ENCODE measurements around the gene ST6GALNAC5. TPM values are rescaled to one million over a fixed set of nuclear protein-coding genes. Genes with fewer than 3 reads are reported as not detected.

Gene ST6GALNAC5
- total RNA-seq, 3 donors from 2014 or later (not counting 1 experiment from before 2014, with no cell fraction given): not detected

DNA sequence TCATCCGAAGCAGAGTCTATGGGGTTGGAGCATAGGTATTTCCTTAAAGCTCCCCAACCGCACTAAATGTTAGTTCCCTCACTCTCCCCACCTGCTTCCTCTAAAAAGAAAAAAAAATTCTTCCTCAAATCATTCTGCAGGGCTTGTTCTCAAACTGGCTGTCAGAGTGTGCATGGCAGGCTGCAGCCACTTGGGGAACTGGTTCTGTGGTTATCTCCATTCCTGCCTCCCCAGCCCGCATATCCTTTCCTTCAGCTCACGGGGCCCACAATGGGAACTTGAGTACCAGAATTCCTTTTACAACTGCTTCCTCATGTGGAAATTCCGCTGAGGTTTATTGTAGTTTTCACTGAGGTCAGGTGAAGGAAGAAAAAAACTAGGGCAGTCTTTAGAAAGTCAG is 192.7 kb downstream of the ST6GALNAC5 start:
- no peaks in the 10 kb centered on the region for H3K4me1 Mint-ChIP-seq
- H3K36me3 Mint-ChIP-seq: no peaks in the 10 kb centered on the region
- no peaks in the 10 kb centered on the region for H3K36me3 ChIP-seq (ENCODE audit: control insufficient read depth, insufficient read depth, low read length)
- no peak overlapping the region for H3K4me3 Mint-ChIP-seq
- no peaks in the 10 kb centered on the region for H3K9me3 Mint-ChIP-seq
- H3K27me3 ChIP-seq (ENCODE audit: control insufficient read depth, insufficient read depth, low read length): no peaks in the 10 kb centered on the region
- DNase-seq (no peak), ATAC-seq (no peak)
- H3K27ac ChIP-seq (ENCODE audit: low read length): no peak overlapping the region
- H3K4me1 ChIP-seq (ENCODE audit: control insufficient read depth, insufficient read depth, low read length): no peaks in the 10 kb centered on the region
- WGBS (ENCODE audit: insufficient coverage): 9% methylated on average over 4 of the region's 5 CpGs
- H3K27ac Mint-ChIP-seq: no peak overlapping the region
- peaks cover 11 to 27% of the 10 kb centered on the region in 2 donors for H3K27me3 Mint-ChIP-seq (ENCODE audit: low read depth in 2 of 2)
- TF ChIP-seq, protein P1, sequence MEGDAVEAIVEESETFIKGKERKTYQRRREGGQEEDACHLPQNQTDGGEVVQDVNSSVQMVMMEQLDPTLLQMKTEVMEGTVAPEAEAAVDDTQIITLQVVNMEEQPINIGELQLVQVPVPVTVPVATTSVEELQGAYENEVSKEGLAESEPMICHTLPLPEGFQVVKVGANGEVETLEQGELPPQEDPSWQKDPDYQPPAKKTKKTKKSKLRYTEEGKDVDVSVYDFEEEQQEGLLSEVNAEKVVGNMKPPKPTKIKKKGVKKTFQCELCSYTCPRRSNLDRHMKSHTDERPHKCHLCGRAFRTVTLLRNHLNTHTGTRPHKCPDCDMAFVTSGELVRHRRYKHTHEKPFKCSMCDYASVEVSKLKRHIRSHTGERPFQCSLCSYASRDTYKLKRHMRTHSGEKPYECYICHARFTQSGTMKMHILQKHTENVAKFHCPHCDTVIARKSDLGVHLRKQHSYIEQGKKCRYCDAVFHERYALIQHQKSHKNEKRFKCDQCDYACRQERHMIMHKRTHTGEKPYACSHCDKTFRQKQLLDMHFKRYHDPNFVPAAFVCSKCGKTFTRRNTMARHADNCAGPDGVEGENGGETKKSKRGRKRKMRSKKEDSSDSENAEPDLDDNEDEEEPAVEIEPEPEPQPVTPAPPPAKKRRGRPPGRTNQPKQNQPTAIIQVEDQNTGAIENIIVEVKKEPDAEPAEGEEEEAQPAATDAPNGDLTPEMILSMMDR (IDR thresholded peaks at IDR 0.05): no peak
- no peak overlapping the region for H3K4me3 ChIP-seq (ENCODE audit: low read length)
- no peaks in the 10 kb centered on the region for H3K9me3 ChIP-seq (ENCODE audit: control insufficient read depth, insufficient read depth, low read length)
- intact Hi-C loops (cut with micrococcal nuclease): no loop called here

- no peak for ATAC-seq
These were observed 193.9 kb downstream of the ST6GALNAC5 start for GRCh38 chr1:77061162-77061561.

DNA sequence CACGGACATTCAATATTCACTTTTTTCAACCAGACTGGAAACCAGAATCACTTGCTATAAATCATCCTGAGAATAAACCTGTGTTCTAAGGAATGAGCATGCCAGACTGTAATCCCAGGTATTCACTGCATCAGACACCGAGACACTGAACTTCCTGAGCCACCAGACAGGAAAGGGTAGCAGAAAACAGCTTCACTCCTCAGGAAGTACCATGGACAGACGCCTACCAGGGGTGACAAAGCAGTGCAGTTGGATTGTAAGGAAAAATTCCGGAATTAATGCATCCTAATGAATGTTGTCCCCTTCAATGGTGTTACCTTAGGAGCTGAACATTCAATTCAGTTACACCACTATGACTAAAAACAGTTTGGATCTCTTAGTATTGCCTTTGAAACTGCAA is 195.8 kb downstream of the ST6GALNAC5 start:
- 71% methylated on average over 4 of the region's 4 CpGs for WGBS (ENCODE audit: insufficient coverage)
- no peaks in the 10 kb centered on the region for H3K4me1 ChIP-seq (ENCODE audit: control insufficient read depth, insufficient read depth, low read length)
- no peak overlapping the region for H3K27ac ChIP-seq (ENCODE audit: low read length)
- no peaks in the 10 kb centered on the region for H3K9me3 ChIP-seq (ENCODE audit: control insufficient read depth, insufficient read depth, low read length)
- H3K36me3 Mint-ChIP-seq: no peaks in the 10 kb centered on the region
- H3K27ac Mint-ChIP-seq: no peak overlapping the region
- H3K27me3 ChIP-seq (ENCODE audit: control insufficient read depth, insufficient read depth, low read length): no peaks in the 10 kb centered on the region
- intact Hi-C loops (cut with micrococcal nuclease): no loop called here
- ATAC-seq: no peak
- no peak for DNase-seq
- no peaks in the 10 kb centered on the region for H3K9me3 Mint-ChIP-seq
- H3K27me3 Mint-ChIP-seq (ENCODE audit: low read depth in 2 of 2): peaks cover 9 to 17% of the 10 kb centered on the region in 2 donors
- H3K4me3 ChIP-seq (ENCODE audit: low read length): no peak overlapping the region
- H3K36me3 ChIP-seq (ENCODE audit: control insufficient read depth, insufficient read depth, low read length): no peaks in the 10 kb centered on the region
- TF ChIP-seq, protein P1 (IDR thresholded peaks at IDR 0.05): no peak
- no peak overlapping the region for H3K4me3 Mint-ChIP-seq
- no peaks in the 10 kb centered on the region for H3K4me1 Mint-ChIP-seq

More at GRCh38 chr1:77061162-77061561, 193.9 kb downstream of the ST6GALNAC5 start:
- H3K4me1 Mint-ChIP-seq: no peaks in the 10 kb centered on the region
- no peaks in the 10 kb centered on the region for H3K36me3 ChIP-seq (ENCODE audit: control insufficient read depth, insufficient read depth, low read length)
- no peaks in the 10 kb centered on the region for H3K9me3 Mint-ChIP-seq
- intact Hi-C loops (cut with micrococcal nuclease): no loop called here
- peaks cover 11 to 27% of the 10 kb centered on the region in 2 donors for H3K27me3 Mint-ChIP-seq (ENCODE audit: low read depth in 2 of 2)
- no peaks in the 10 kb centered on the region for H3K27me3 ChIP-seq (ENCODE audit: control insufficient read depth, insufficient read depth, low read length)
- WGBS (ENCODE audit: insufficient coverage): 91% methylated on average over 3 of the region's 3 CpGs
- H3K27ac Mint-ChIP-seq: no peak overlapping the region
- no peaks in the 10 kb centered on the region for H3K4me1 ChIP-seq (ENCODE audit: control insufficient read depth, insufficient read depth, low read length)
- H3K4me3 Mint-ChIP-seq: no peak overlapping the region
- no peak overlapping the region for H3K27ac ChIP-seq (ENCODE audit: low read length)
- no peak for DNase-seq
- H3K9me3 ChIP-seq (ENCODE audit: control insufficient read depth, insufficient read depth, low read length): no peaks in the 10 kb centered on the region
- no peak overlapping the region for H3K4me3 ChIP-seq (ENCODE audit: low read length)
- TF ChIP-seq, protein P1 (IDR thresholded peaks at IDR 0.05): no peak
- no peaks in the 10 kb centered on the region for H3K36me3 Mint-ChIP-seq

GRCh38 chr1:77064246-77064645 is 197.0 kb downstream of the ST6GALNAC5 start:
- Histone ChIP-seq H3K27ac (ENCODE audit: low read length) (no peak overlapping the region), H3K4me3 (ENCODE audit: low read length) (no peak overlapping the region), H3K4me1 (ENCODE audit: control insufficient read depth, insufficient read depth, low read length) (no peaks in the 10 kb centered on the region), H3K36me3 (ENCODE audit: control insufficient read depth, insufficient read depth, low read length) (no peaks in the 10 kb centered on the region), H3K27me3 (ENCODE audit: control insufficient read depth, insufficient read depth, low read length) (no peaks in the 10 kb centered on the region), H3K9me3 (ENCODE audit: control insufficient read depth, insufficient read depth, low read length) (no peaks in the 10 kb centered on the region)
- ATAC-seq: no peak
- H3K9me3 Mint-ChIP-seq: no peaks in the 10 kb centered on the region
- TF ChIP-seq, protein P1 (IDR thresholded peaks at IDR 0.05): no peak
- 75% methylated on average over 2 of the region's 2 CpGs for WGBS (ENCODE audit: insufficient coverage)
- no peak for DNase-seq
- intact Hi-C loops (cut with micrococcal nuclease): no loop called here
- H3K27ac Mint-ChIP-seq: no peak overlapping the region
- no peaks in the 10 kb centered on the region for H3K36me3 Mint-ChIP-seq
- no peak overlapping the region for H3K4me3 Mint-ChIP-seq
- no peaks in the 10 kb centered on the region for H3K4me1 Mint-ChIP-seq
- peaks cover 9 to 17% of the 10 kb centered on the region in 2 donors for H3K27me3 Mint-ChIP-seq (ENCODE audit: low read depth in 2 of 2)
